Prostate gland (tissue), 2 donors: ENCODE results near the gene MS4A15.

Experiments used
- CTCF ChIP-seq, 4 experiments: fragments of 200-600 bp in 2 of 4; fragments of 450-650 bp in 2 of 4; sonication (generic) in 2 of 4; IDR thresholded peaks; 1 replicate in 3 of 4; 2 replicates in 1 of 4; pipeline ENCODE4 v1.5.1; 2016 to 2019; ENCODE audit warnings: antibody characterized with exemption in 4 of 4, mild to moderate bottlenecking in 2 of 4, moderate library complexity in 2 of 4
- POLR2A ChIP-seq: fragments of 450-650 bp; IDR thresholded peaks from one replicate; pipeline ENCODE4 v1.6.1; 2016; ENCODE audit warnings: antibody characterized with exemption, mild to moderate bottlenecking
- POLR2AphosphoS5 ChIP-seq: sonication (generic); formaldehyde crosslinking; IDR thresholded peaks from one replicate; pipeline ENCODE4 v1.6.1; 2017; ENCODE audit warnings: antibody characterized with exemption

DNA sequence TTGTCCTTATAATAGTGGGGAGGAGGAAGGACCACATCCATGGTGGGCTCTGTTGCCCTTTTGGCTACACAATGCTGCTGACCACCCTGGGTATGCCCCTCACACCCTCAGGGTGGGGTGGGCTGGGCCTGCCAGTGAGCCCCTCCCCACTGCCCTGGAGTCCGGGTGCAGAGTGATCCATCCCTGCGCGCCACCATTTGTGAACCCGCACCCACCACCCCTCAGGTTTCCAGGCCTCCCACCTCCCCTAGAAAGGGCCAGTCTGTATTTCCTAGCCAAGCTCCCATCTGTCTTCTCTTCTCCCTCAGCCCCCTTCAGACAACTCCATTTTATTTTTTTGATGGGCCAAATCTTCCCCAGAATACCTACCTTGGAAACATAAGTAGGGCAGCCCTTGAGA, 53.5 kb downstream of the MS4A15 start:
- no peak for TF ChIP-seq CTCF (IDR thresholded peaks at IDR 0.05)
- TF ChIP-seq POLR2A = no peak
- no peak for TF ChIP-seq POLR2AphosphoS5
